Measurements from ENCODE around the gene TGFBR1. TPM values are rescaled to one million over a fixed set of nuclear protein-coding genes. Genes with fewer than 3 reads are reported as not detected.

Gene TGFBR1
- total RNA-seq, 4 donors from 2014 or later: 17.6 to 24.1 (median 22.8) TPM

- 74 to 84% methylated on average over 7 of the region's 7 CpGs for WGBS, 2 donors (ENCODE audit: low coverage in 1 of 2)
- Histone ChIP-seq H3K9me3 (no peaks in the 10 kb centered on the region), H3K27ac (no peak overlapping the region), H3K4me3 (no peak overlapping the region), H3K36me3 (peaks cover 0 to 4% (median 0%) of the 10 kb centered on the region in 4 donors), H3K4me1 (peaks cover 0 to 41% (median 9%) of the 10 kb centered on the region in 4 donors), H3K27me3 (no peaks in the 10 kb centered on the region)
- in situ Hi-C loops (cut with MboI; ENCODE audit: low pct_ligation_motif_present in 1 of 4, low pct_unique_long_range_greater_than_20kb in 1 of 4, low sequenced_read_pairs in 3 of 4): loop anchor here in 3 of 4 donors (10.0 to 25.0 kb wide), 4 partner anchors 133 to 283 kb away; no protein-coding TSS in a partner anchor
- TF ChIP-seq POLR2AphosphoS5 (IDR thresholded peaks at IDR 0.05) (no peak), CTCF (IDR thresholded peaks at IDR 0.05) (no peak), EP300 (IDR thresholded peaks at IDR 0.05; ENCODE audit: low read depth) (no peak), POLR2A (IDR thresholded peaks at IDR 0.05) (no peak)
- no peak for DNase-seq
- intact Hi-C loops (cut with DNase I; ENCODE audit: low total_unique reads): loop anchor here (10.0 kb wide), 1 partner anchor 133 kb away; no protein-coding TSS in a partner anchor
Observed at GRCh38 chr9:99137891-99138290, 33.0 kb downstream of the TGFBR1 start.

- Histone ChIP-seq H3K4me1 (peaks cover 0 to 41% (median 9%) of the 10 kb centered on the region in 4 donors), H3K27me3 (no peaks in the 10 kb centered on the region), H3K27ac (no peak overlapping the region), H3K36me3 (peaks cover 0 to 4% (median under 1%) of the 10 kb centered on the region in 4 donors), H3K9me3 (no peaks in the 10 kb centered on the region), H3K4me3 (no peak overlapping the region)
- TF ChIP-seq POLR2AphosphoS5 (IDR thresholded peaks at IDR 0.05) (no peak), CTCF (IDR thresholded peaks at IDR 0.05) (no peak)
- no peak for DNase-seq
- WGBS, 2 donors (ENCODE audit: low coverage in 1 of 2): 97 to 98% methylated on average over 6 to 8 of the region's 8 CpGs
- in situ Hi-C loops (cut with MboI; ENCODE audit: low pct_ligation_motif_present in 1 of 4, low pct_unique_long_range_greater_than_20kb in 1 of 4, low sequenced_read_pairs in 3 of 4) (loop anchor here in 3 of 4 donors (10.0 to 25.0 kb wide), 4 partner anchors 134 to 284 kb away; no protein-coding TSS in a partner anchor), intact Hi-C loops (cut with DNase I; ENCODE audit: low total_unique reads) (loop anchor here (10.0 kb wide), 1 partner anchor 134 kb away; no protein-coding TSS in a partner anchor)
Observed at GRCh38 chr9:99138424-99139284, 33.7 kb downstream of the TGFBR1 start.

GRCh38 chr9:99139868-99140267 is 35.0 kb downstream of the TGFBR1 start:
- Histone ChIP-seq H3K9me3 (no peaks in the 10 kb centered on the region), H3K27me3 (no peaks in the 10 kb centered on the region), H3K4me3 (no peak overlapping the region), H3K27ac (peak overlapping the region in 3 of 4 donors; percentile 15 to 60 (median 58)), H3K36me3 (peaks cover 0 to 8% (median 2%) of the 10 kb centered on the region in 4 donors), H3K4me1 (peaks cover 0 to 33% (median 9%) of the 10 kb centered on the region in 4 donors)
- in situ Hi-C loops (cut with MboI; ENCODE audit: low pct_ligation_motif_present in 1 of 4, low pct_unique_long_range_greater_than_20kb in 1 of 4, low sequenced_read_pairs in 3 of 4): loop anchor here in 3 of 4 donors (10.0 to 25.0 kb wide), 4 partner anchors 135 to 285 kb away; no protein-coding TSS in a partner anchor
- TF ChIP-seq POLR2A (IDR thresholded peaks at IDR 0.05): no peak
- no peak for TF ChIP-seq CTCF (IDR thresholded peaks at IDR 0.05)
- no peak for TF ChIP-seq EP300 (IDR thresholded peaks at IDR 0.05; ENCODE audit: low read depth)
- TF ChIP-seq POLR2AphosphoS5 (IDR thresholded peaks at IDR 0.05): no peak
- no peak for DNase-seq
- WGBS, 2 donors (ENCODE audit: low coverage in 1 of 2): 92 to 93% methylated on average over 5 of the region's 5 CpGs
- intact Hi-C loops (cut with DNase I; ENCODE audit: low total_unique reads): loop anchor here (10.0 kb wide), 2 partner anchors 135 to 165 kb away; no protein-coding TSS in a partner anchor

GRCh38 chr9:99140685-99141314 is 35.9 kb downstream of the TGFBR1 start:
- Histone ChIP-seq H3K36me3 (peaks cover 0 to 17% (median 4%) of the 10 kb centered on the region in 4 donors), H3K27me3 (no peaks in the 10 kb centered on the region), H3K27ac (peak overlapping the region; percentile 42 to 60 (median 51)), H3K4me1 (peaks cover 0 to 27% (median 9%) of the 10 kb centered on the region in 4 donors), H3K4me3 (no peak overlapping the region), H3K9me3 (no peaks in the 10 kb centered on the region)
- WGBS, 2 donors (ENCODE audit: low coverage in 1 of 2): 69 to 73% methylated on average over 2 of the region's 2 CpGs
- in situ Hi-C loops (cut with MboI; ENCODE audit: low pct_ligation_motif_present in 1 of 4, low pct_unique_long_range_greater_than_20kb in 1 of 4, low sequenced_read_pairs in 3 of 4) (loop anchor here in 2 of 4 donors (25.0 kb wide), 1 partner anchor 278 kb away; no protein-coding TSS in a partner anchor), intact Hi-C loops (cut with DNase I; ENCODE audit: low total_unique reads) (loop anchor here (10.0 kb wide), 1 partner anchor 166 kb away; no protein-coding TSS in a partner anchor)
- no peak for TF ChIP-seq EP300 (IDR thresholded peaks at IDR 0.05; ENCODE audit: low read depth)
- TF ChIP-seq CTCF (IDR thresholded peaks at IDR 0.05): peak; percentile 75 to 81 (median 78)
- peak in 1 of 3 donors; percentile 12 for TF ChIP-seq POLR2AphosphoS5 (IDR thresholded peaks at IDR 0.05)
- DNase-seq: peak; percentile 29
